Vagina (tissue), 2 donors: ENCODE measurements around the gene TLE3.

ENCODE experiments used
- POLR2A ChIP-seq, 2 donors: fragments of 450-650 bp; IDR thresholded peaks; one replicate each; pipeline ENCODE4 v1.6.1; 2017; ENCODE audit warnings: antibody characterized with exemption in 2 of 2, mild to moderate bottlenecking in 2 of 2, moderate library complexity in 2 of 2
- POLR2AphosphoS5 ChIP-seq, 2 donors: sonication (generic); formaldehyde crosslinking; IDR thresholded peaks; one replicate each; pipeline ENCODE4 v1.9.0; 2017; ENCODE audit warnings: antibody characterized with exemption in 2 of 2, mild to moderate bottlenecking in 2 of 2, low read depth in 1 of 2; ENCODE audit not compliant: insufficient read depth in 1 of 2
- TF ChIP-seq, protein P1 (sequence below), 3 experiments: fragments of 450-650 bp in 2 of 3; fragments of 200-600 bp in 1 of 3; sonication (generic) in 1 of 3; IDR thresholded peaks; one replicate each; pipeline ENCODE4 v1.5.1; 2017 to 2019; ENCODE audit warnings: antibody characterized with exemption in 3 of 3, mild to moderate bottlenecking in 2 of 3, moderate library complexity in 2 of 3

GRCh38 chr15:70058642-70059360 is 38.9 kb downstream of the TLE3 start:
- TF ChIP-seq POLR2AphosphoS5 (IDR thresholded peaks at IDR 0.05; ENCODE audit: insufficient read depth in 1 of 2, low read depth in 1 of 2) (no peak), POLR2A (IDR thresholded peaks at IDR 0.05) (no peak)
- TF ChIP-seq, protein P1, sequence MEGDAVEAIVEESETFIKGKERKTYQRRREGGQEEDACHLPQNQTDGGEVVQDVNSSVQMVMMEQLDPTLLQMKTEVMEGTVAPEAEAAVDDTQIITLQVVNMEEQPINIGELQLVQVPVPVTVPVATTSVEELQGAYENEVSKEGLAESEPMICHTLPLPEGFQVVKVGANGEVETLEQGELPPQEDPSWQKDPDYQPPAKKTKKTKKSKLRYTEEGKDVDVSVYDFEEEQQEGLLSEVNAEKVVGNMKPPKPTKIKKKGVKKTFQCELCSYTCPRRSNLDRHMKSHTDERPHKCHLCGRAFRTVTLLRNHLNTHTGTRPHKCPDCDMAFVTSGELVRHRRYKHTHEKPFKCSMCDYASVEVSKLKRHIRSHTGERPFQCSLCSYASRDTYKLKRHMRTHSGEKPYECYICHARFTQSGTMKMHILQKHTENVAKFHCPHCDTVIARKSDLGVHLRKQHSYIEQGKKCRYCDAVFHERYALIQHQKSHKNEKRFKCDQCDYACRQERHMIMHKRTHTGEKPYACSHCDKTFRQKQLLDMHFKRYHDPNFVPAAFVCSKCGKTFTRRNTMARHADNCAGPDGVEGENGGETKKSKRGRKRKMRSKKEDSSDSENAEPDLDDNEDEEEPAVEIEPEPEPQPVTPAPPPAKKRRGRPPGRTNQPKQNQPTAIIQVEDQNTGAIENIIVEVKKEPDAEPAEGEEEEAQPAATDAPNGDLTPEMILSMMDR (IDR thresholded peaks at IDR 0.05) = no peak
